GM20431 (cell line): ENCODE results near the gene IRAK1.

Experiments
- in situ Hi-C: fragments of 300-500 bp; cut with MseI, MboI; formaldehyde crosslinking; loops from one replicate; pipeline ENCODE4 v1.15.0; 2020; ENCODE audit warnings: low sequenced_read_pairs; ENCODE audit not compliant: unreplicated experiment

The IRAK1 gene

GRCh38 chrX:154019633-154020528 is at the start of gene IRAK1:
TSS of gene IRAK1 (minus strand) at chrX:154019902. CDS start at chrX:154019812, 90 bp downstream.
- in situ Hi-C loops, result no loop called here

- in situ Hi-C loops, result no loop called here
These were observed 48.9 kb upstream of the IRAK1 start for GRCh38 chrX:154068560-154068959.

- in situ Hi-C loops, result no loop called here
These were observed 45.1 kb upstream of the IRAK1 start for GRCh38 chrX:154064637-154065435.

- in situ Hi-C loops, result no loop called here
These were observed 43.5 kb upstream of the IRAK1 start for GRCh38 chrX:154063234-154063633.

- in situ Hi-C loops, result no loop called here
These were observed 42.1 kb upstream of the IRAK1 start for GRCh38 chrX:154061801-154062200.

GRCh38 chrX:154059729-154060245 is 40.1 kb upstream of the IRAK1 start:
- in situ Hi-C loops, result no loop called here

GRCh38 chrX:154059231-154059630 is 39.5 kb upstream of the IRAK1 start:
- in situ Hi-C loops, result no loop called here

GRCh38 chrX:154058214-154058997 is 38.7 kb upstream of the IRAK1 start:
- in situ Hi-C loops, result no loop called here

GRCh38 chrX:154057791-154058190 is 38.1 kb upstream of the IRAK1 start:
- in situ Hi-C loops, result no loop called here

- in situ Hi-C loops, result no loop called here
These were observed 37.1 kb upstream of the IRAK1 start for GRCh38 chrX:154056770-154057241.

- in situ Hi-C loops, result no loop called here
These were observed 31.6 kb upstream of the IRAK1 start for GRCh38 chrX:154051201-154051810.

- in situ Hi-C loops, result no loop called here
These were observed 30.4 kb upstream of the IRAK1 start for GRCh38 chrX:154050113-154050495.

- in situ Hi-C loops, result no loop called here
These were observed 29.8 kb upstream of the IRAK1 start for GRCh38 chrX:154049209-154050112.

- in situ Hi-C loops, result no loop called here
These were observed 28.7 kb upstream of the IRAK1 start for GRCh38 chrX:154048398-154048797.

- in situ Hi-C loops, result no loop called here
These were observed 27.4 kb upstream of the IRAK1 start for GRCh38 chrX:154046940-154047610.

GRCh38 chrX:154046031-154046781 is 26.5 kb upstream of the IRAK1 start:
- in situ Hi-C loops, result no loop called here

GRCh38 chrX:154044091-154044490 is 24.4 kb upstream of the IRAK1 start:
- in situ Hi-C loops, result no loop called here
